ENCODE data around the gene ST14. TPM values are rescaled to one million over a fixed set of nuclear protein-coding genes. Genes with fewer than 3 reads are reported as not detected.

The ST14 gene
- total and polyA plus RNA-seq, 3 donors from 2014 or later: 0.55 to 5.8 (median 2.4) TPM

DNA sequence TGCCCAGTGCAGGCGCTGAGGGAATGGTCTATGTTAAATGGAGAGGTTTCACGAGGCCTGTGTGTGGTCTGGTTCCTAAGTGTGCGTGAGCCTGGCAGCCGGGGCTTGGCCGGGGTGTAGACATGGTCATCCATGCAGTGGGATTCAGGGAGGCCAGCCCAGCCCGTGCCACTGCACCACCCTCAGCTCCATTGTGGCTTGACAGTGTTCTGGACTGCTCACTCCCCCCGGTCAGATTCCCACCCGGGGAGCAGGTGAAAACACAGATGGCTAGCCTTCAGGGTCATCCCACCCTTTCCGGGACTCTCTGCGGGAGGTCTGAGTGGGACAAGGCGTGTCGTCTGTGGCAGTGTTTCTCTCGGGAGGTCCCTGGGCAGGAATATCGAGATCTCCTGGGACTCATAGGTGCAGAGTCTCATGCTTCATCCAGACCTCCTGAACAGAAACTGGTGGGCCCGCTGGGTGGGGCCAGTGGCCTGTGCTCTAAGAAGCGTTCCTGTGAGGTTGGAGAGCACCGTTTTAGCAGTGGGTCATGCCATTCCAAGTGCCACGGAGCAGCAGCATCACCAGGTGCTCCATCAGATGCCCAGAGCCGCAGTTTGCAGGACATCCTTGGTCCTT lies 52.3 kb downstream of the ST14 start:
- no peak overlapping the region for H3K27ac ChIP-seq
- no peak for TF ChIP-seq POLR2A (IDR thresholded peaks at IDR 0.05)
- TF ChIP-seq, protein P1, sequence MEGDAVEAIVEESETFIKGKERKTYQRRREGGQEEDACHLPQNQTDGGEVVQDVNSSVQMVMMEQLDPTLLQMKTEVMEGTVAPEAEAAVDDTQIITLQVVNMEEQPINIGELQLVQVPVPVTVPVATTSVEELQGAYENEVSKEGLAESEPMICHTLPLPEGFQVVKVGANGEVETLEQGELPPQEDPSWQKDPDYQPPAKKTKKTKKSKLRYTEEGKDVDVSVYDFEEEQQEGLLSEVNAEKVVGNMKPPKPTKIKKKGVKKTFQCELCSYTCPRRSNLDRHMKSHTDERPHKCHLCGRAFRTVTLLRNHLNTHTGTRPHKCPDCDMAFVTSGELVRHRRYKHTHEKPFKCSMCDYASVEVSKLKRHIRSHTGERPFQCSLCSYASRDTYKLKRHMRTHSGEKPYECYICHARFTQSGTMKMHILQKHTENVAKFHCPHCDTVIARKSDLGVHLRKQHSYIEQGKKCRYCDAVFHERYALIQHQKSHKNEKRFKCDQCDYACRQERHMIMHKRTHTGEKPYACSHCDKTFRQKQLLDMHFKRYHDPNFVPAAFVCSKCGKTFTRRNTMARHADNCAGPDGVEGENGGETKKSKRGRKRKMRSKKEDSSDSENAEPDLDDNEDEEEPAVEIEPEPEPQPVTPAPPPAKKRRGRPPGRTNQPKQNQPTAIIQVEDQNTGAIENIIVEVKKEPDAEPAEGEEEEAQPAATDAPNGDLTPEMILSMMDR (IDR thresholded peaks at IDR 0.05): no peak
- no peaks in the 10 kb centered on the region for H3K36me3 ChIP-seq (ENCODE audit: low read depth, missing control alignments)
- no peak overlapping the region for H3K4me3 ChIP-seq
- 89 to 91% methylated on average over 9 to 19 of the region's 19 CpGs for WGBS, 2 donors
- no peaks in the 10 kb centered on the region for H3K9me3 ChIP-seq
- intact Hi-C loops (cut with DNase I; ENCODE audit: low total_unique reads): loop anchor here (10.0 kb wide), 1 partner anchor 213 kb away; the partner anchor contains the start of gene ADAMTS8
- H3K27me3 ChIP-seq: no peaks in the 10 kb centered on the region
- H3K4me1 ChIP-seq: peaks cover 12% of the 10 kb centered on the region
- peak; percentile 9 for DNase-seq

DNA sequence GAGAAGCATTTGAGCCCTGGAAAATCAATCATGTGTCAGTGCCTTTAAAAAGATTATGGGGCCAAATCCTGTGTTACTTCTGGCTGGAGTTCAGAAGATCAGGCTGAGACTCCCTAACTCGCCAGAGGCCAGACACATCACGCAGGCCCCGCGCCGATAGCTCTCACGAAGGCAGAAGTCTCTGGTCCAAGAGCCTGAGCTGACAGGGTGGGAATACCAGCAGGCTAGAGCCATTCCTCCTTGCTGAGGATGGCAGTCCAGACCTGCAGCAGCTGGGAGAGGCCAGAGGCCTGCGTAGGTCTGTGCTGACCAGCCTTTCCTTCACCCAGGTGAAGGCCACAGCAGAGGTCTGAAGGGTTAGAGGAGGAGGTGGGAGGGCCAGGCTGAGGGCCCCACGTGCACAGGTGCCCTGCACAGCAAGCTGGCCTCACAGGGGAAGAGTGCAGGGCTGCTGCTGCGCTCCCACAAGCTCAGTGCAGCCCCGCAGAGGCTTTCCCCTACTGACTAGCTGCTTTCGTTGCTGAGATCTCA lies 52.9 kb downstream of the ST14 start:
- Histone ChIP-seq H3K36me3 (ENCODE audit: low read depth, missing control alignments) (no peaks in the 10 kb centered on the region), H3K27me3 (no peaks in the 10 kb centered on the region), H3K4me1 (peaks cover 18% of the 10 kb centered on the region), H3K9me3 (no peaks in the 10 kb centered on the region), H3K4me3 (no peak overlapping the region), H3K27ac (no peak overlapping the region)
- peak; percentile 9 for DNase-seq
- 38 to 67% methylated on average over 5 to 11 of the region's 11 CpGs for WGBS, 2 donors
- TF ChIP-seq, protein P1 (IDR thresholded peaks at IDR 0.05): no peak
- TF ChIP-seq POLR2A (IDR thresholded peaks at IDR 0.05): no peak
- intact Hi-C loops (cut with DNase I; ENCODE audit: low total_unique reads): loop anchor here (10.0 kb wide), 1 partner anchor 212 kb away; the partner anchor contains the start of gene ADAMTS8

DNA sequence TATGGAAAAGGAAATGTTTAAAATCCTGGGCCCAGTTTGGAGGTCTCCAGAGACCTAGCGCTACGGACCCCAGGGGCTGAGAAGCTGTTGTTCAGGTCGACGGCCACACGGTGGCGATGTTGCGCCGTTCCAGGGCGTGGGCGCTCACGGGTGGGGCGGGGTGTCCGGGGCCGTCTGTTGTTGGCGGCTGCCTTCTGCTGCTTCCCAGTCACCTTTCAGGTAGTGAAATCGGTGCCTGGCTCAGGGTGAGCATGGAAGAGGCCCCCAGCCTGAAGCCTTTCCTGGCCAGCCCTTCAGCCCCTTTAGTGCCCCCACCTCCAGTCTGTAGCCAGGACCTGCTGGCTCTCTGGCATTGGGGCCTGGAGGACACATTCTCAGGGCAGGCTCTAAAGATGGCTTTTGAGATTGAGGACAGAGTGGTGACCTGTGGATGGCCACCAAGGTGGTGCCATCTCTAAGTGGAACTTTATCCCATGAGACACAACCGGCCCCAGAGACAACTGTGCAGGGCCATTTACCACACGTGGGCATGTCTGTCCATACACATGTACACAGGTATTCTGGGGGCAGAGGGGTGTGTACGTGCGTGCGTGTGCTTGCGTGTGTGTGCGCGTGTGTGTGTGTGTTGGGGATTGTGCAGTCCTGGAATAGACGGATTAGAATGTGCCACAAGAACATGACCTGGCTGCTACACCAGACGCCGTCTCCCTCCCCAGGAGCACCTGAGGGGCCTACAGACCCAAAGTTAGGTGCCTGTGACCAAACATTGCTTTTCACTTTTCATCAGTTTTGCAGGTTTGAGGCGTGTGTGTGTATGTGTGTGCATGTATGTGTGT lies 53.8 kb downstream of the ST14 start:
- intact Hi-C loops (cut with DNase I; ENCODE audit: low total_unique reads): loop anchor here (10.0 kb wide), 1 partner anchor 211 kb away; the partner anchor contains the start of gene ADAMTS8
- 28 to 62% methylated on average over 12 to 28 of the region's 28 CpGs for WGBS, 2 donors

DNA sequence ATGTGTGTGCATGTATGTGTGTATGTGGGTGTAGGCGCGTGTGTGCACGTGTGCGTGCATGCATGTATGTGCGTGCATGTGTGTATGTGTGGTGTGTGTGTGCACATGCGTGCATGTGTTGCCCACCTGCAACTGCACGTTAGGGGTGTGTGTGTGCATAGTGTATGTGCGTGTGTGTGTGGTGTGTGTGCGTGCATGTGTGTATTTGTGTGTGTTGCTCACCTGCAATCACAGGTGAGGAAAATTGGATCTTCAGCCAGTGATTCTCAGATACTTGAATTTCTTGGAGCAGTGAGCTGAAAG lies 54.3 kb downstream of the ST14 start:
- peaks cover 21% of the 10 kb centered on the region for H3K4me1 ChIP-seq
- intact Hi-C loops (cut with DNase I; ENCODE audit: low total_unique reads): loop anchor here (10.0 kb wide), 1 partner anchor 211 kb away; the partner anchor contains the start of gene ADAMTS8
- WGBS, 2 donors: 87 to 88% methylated on average over 9 of the region's 9 CpGs

More for the DNA sequence above, 53.8 kb downstream of the ST14 start:
- Histone ChIP-seq H3K27ac (no peak overlapping the region), H3K27me3 (no peaks in the 10 kb centered on the region), H3K4me1 (peaks cover 21% of the 10 kb centered on the region), H3K9me3 (no peaks in the 10 kb centered on the region), H3K36me3 (ENCODE audit: low read depth, missing control alignments) (no peaks in the 10 kb centered on the region), H3K4me3 (no peak overlapping the region)
- peak; percentile 77 for DNase-seq
- TF ChIP-seq POLR2A (IDR thresholded peaks at IDR 0.05): no peak
- TF ChIP-seq, protein P1 (IDR thresholded peaks at IDR 0.05): peak; percentile 72 to 98 (median 90)

More for the DNA sequence above, 54.3 kb downstream of the ST14 start:
- Histone ChIP-seq H3K36me3 (ENCODE audit: low read depth, missing control alignments) (no peaks in the 10 kb centered on the region), H3K9me3 (no peaks in the 10 kb centered on the region), H3K27ac (no peak overlapping the region), H3K27me3 (no peaks in the 10 kb centered on the region), H3K4me3 (no peak overlapping the region)
- no peak for DNase-seq
- TF ChIP-seq POLR2A (IDR thresholded peaks at IDR 0.05): no peak
- TF ChIP-seq, protein P1 (IDR thresholded peaks at IDR 0.05): no peak
